ENCODE data around the gene SYK.

DNA sequence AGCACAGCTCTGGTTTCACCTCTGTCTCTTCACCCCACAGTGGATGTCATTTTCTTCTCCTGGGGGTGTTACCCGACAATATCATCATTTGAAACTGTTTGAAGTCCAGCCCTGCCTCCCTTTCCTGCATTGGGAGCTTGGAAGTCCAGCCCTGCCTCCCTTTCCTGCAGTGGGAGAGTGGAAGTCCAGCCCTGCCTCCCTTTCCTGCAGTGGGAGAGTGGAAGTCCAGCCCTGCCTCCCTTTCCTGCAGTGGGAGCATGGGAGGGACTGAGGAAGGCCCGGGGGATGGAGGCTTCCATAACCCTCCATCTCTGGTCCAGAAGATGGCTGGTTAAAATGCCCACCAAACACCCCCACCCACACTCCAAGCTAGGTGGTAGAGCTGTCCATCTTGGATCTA, 59.8 kb downstream of the SYK start:
- no peak for TF ChIP-seq HOXA7 (CRISPR knock-in tag; IDR thresholded peaks at IDR 0.05; ENCODE audit: borderline replicate concordance)
- TF ChIP-seq ZNF121 (tag by site-specific recombination; IDR thresholded peaks at IDR 0.05), result no peak
- no peak for TF ChIP-seq YY1 (tag by site-specific recombination; IDR thresholded peaks at IDR 0.05)
- TF ChIP-seq, protein P1, sequence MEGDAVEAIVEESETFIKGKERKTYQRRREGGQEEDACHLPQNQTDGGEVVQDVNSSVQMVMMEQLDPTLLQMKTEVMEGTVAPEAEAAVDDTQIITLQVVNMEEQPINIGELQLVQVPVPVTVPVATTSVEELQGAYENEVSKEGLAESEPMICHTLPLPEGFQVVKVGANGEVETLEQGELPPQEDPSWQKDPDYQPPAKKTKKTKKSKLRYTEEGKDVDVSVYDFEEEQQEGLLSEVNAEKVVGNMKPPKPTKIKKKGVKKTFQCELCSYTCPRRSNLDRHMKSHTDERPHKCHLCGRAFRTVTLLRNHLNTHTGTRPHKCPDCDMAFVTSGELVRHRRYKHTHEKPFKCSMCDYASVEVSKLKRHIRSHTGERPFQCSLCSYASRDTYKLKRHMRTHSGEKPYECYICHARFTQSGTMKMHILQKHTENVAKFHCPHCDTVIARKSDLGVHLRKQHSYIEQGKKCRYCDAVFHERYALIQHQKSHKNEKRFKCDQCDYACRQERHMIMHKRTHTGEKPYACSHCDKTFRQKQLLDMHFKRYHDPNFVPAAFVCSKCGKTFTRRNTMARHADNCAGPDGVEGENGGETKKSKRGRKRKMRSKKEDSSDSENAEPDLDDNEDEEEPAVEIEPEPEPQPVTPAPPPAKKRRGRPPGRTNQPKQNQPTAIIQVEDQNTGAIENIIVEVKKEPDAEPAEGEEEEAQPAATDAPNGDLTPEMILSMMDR (tag by site-specific recombination; IDR thresholded peaks at IDR 0.05), result no peak
- no peak for TF ChIP-seq ZNF138 (tag by site-specific recombination; IDR thresholded peaks at IDR 0.05; ENCODE audit: borderline replicate concordance)
- TF ChIP-seq ZNF670 (tag by site-specific recombination; IDR thresholded peaks at IDR 0.05; ENCODE audit: low read depth), result no peak
- TF ChIP-seq ZNF292 (tag by site-specific recombination; IDR thresholded peaks at IDR 0.05; ENCODE audit: borderline replicate concordance, low read depth), result no peak
- TF ChIP-seq, protein P2, sequence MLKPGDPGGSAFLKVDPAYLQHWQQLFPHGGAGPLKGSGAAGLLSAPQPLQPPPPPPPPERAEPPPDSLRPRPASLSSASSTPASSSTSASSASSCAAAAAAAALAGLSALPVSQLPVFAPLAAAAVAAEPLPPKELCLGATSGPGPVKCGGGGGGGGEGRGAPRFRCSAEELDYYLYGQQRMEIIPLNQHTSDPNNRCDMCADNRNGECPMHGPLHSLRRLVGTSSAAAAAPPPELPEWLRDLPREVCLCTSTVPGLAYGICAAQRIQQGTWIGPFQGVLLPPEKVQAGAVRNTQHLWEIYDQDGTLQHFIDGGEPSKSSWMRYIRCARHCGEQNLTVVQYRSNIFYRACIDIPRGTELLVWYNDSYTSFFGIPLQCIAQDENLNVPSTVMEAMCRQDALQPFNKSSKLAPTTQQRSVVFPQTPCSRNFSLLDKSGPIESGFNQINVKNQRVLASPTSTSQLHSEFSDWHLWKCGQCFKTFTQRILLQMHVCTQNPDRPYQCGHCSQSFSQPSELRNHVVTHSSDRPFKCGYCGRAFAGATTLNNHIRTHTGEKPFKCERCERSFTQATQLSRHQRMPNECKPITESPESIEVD (tag by site-specific recombination; IDR thresholded peaks at IDR 0.05), result no peak
- TF ChIP-seq ZNF302 (tag by site-specific recombination; IDR thresholded peaks at IDR 0.05; ENCODE audit: low read depth), result no peak
- no peak for TF ChIP-seq ZEB2 (tag by site-specific recombination; IDR thresholded peaks at IDR 0.05)

Data from HEK293 (cell line).